ENCODE data around the gene SH3BGRL2.

SH3BGRL2 gene

DNA sequence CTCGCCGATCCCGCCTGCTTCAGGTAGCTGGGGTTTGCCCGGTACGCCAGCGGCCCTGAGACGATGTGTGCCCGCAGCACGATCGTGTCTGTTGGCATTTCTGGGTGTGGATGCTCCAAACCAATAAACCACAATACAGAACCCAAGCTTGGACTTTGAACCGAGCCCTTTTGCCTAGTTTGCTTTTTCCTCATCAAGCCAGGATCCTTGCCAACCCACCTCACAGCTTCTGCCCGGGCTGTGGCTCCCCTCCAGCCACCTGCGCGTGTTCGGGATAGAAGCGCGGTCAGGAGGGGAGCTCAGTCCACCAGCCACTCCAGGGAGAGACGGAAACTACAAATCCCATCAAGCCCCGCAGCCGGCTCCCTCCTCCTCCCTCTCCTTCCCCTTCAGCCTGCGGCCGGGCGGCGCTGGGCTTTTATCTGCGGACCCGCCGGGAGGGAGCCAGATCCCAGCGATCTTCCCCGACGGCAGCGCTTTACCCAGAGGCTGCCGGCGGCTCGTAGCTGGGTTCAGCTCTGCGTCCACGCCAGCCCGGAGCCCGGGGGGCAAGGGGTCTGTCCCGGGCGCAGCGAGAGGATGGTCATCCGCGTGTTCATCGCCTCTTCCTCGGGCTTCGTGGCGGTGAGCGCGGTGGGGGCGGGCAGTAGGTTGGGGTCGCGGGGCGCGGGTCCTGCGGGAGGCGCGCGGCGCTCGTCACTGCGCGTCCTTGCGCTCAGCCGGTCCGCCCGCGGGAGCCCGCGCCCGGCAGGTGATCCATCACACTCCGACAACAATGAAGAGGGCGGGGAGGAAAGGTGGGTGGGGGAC lies at the start of gene SH3BGRL2:
Gene SH3BGRL2 (plus strand): TSS at position 447 of the 810 bp plus-strand sequence. CDS start 133 bp downstream, at position 580.
- H3K4me3 ChIP-seq (replicated peaks; ENCODE audit: low read depth, low read length): peak within 1 kb of the TSS; percentile 71
- TF ChIP-seq, protein P1, sequence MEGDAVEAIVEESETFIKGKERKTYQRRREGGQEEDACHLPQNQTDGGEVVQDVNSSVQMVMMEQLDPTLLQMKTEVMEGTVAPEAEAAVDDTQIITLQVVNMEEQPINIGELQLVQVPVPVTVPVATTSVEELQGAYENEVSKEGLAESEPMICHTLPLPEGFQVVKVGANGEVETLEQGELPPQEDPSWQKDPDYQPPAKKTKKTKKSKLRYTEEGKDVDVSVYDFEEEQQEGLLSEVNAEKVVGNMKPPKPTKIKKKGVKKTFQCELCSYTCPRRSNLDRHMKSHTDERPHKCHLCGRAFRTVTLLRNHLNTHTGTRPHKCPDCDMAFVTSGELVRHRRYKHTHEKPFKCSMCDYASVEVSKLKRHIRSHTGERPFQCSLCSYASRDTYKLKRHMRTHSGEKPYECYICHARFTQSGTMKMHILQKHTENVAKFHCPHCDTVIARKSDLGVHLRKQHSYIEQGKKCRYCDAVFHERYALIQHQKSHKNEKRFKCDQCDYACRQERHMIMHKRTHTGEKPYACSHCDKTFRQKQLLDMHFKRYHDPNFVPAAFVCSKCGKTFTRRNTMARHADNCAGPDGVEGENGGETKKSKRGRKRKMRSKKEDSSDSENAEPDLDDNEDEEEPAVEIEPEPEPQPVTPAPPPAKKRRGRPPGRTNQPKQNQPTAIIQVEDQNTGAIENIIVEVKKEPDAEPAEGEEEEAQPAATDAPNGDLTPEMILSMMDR (IDR thresholded peaks at IDR 0.05; ENCODE audit: low read length, missing control alignments): no peak
- DNase-seq (ENCODE audit: low read depth): peak; percentile 68

DNA sequence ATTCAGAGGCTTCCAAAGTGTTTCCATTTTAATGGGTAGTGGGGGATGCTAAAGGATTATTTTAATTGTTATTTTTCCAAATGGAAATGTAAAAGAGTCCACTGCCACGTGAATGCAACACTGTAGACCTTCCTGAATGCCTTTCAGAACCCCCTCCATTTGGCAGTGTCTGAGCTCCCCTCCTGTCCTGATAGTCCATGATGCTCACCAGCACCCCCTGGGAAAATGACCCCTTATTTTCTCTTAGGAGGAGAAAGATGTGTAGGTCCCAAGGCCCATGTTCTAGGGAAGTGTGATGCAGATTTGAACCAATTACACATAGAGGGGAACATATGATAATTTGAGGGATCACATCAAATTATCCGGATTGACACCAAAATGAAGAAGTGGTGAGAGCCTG lies 46.8 kb upstream of the SH3BGRL2 start:
- DNase-seq (ENCODE audit: low read depth): no peak
- TF ChIP-seq, protein P1 (IDR thresholded peaks at IDR 0.05; ENCODE audit: low read length, missing control alignments): no peak
- no peak overlapping the region for H3K4me3 ChIP-seq (replicated peaks; ENCODE audit: low read depth, low read length)

DNA sequence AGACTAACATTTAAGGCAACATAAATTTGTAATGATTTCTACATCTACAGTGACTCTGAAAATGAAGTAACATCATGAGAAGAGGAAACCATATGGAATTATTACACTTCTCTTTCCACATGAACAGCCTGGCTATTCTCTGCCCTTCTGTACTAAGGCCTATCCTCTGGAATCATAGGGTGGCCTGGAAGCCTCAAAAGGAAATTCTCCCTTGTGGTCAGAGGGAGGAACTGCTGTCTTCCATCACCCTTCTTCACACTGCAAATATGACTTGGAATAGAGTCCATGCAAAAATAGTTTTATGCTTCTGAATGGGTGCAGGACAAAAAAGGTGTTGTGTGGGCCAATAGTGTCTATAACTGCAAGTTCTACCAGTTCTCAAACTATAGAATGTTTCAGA lies 44.6 kb upstream of the SH3BGRL2 start:
- H3K4me3 ChIP-seq (replicated peaks; ENCODE audit: low read depth, low read length): no peak overlapping the region
- peak; percentile 55 for DNase-seq (ENCODE audit: low read depth)
- TF ChIP-seq, protein P1 (IDR thresholded peaks at IDR 0.05; ENCODE audit: low read length, missing control alignments): peak; percentile 64

DNA sequence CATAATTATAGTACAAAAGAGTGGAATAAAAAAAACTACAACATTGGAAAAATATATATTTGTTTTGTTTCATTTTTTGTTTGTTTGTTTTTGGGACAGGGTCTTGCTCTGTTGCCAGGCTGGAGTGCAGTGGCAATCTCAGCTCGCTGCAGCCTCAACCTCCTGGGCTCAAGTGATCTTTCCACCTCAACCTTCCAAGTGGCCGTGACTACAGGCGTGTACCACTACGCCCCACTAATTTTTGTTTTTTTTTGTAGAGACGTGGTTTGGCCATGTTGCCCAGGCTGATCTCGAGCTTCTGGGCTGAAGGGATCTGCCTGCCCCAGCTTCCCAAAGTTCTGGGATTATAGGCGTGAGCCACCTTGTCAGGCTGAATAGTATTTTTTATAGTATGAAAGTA lies 41.4 kb upstream of the SH3BGRL2 start:
- TF ChIP-seq, protein P1 (IDR thresholded peaks at IDR 0.05; ENCODE audit: low read length, missing control alignments): no peak

DNA sequence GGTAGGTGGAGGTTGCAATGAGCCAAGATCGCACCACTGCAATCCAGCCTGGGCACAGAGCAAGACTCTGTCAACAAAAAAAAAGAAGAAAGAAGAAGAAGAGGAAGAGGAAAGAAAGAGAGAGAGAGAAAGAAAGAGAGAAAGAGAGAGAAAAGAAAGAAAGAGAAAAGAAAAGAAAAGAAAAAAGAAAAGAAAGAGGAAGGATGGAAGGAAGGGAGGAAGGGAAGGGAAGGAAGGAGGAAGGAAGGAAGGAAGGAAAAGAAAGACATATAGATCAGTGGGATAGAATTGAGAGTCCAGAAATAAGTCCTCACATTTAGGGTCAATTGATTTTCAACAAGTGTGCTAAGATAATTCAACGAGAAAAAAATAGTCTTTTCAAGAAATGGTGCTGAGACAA lies 34.0 kb upstream of the SH3BGRL2 start:
- TF ChIP-seq, protein P1 (IDR thresholded peaks at IDR 0.05; ENCODE audit: low read length, missing control alignments): no peak
- no peak overlapping the region for H3K4me3 ChIP-seq (replicated peaks; ENCODE audit: low read depth, low read length)
- DNase-seq (ENCODE audit: low read depth): no peak

More for the DNA sequence above, 41.4 kb upstream of the SH3BGRL2 start:
- DNase-seq (ENCODE audit: low read depth): no peak
- H3K4me3 ChIP-seq (replicated peaks; ENCODE audit: low read depth, low read length): no peak overlapping the region

DNA sequence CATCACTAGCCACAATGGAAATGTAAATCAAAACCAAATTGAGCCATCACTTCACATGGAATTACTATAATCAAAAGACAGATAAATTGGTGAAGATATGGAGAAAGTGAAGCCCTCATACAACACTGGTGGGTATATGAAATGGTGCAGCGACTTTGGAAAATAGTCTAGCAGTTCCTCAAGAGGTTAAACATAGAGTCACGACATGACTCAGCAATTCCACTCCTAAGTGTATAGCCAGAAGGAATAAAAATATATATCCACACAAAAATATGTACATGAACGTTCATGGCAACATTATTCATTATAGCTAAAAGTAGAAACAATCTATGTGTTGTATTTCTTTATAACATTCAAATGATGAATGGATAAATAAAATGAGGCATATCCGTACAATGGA lies 33.1 kb upstream of the SH3BGRL2 start:
- no peak overlapping the region for H3K4me3 ChIP-seq (replicated peaks; ENCODE audit: low read depth, low read length)
- no peak for DNase-seq (ENCODE audit: low read depth)
- TF ChIP-seq, protein P1 (IDR thresholded peaks at IDR 0.05; ENCODE audit: low read length, missing control alignments): no peak
